GM23338 (cell line): ENCODE data around the gene TPO. TPM values are rescaled to one million over a fixed set of nuclear protein-coding genes. Genes with fewer than 3 reads are reported as not detected.

Source experiments
- ATAC-seq: fragments of 200-7000 bp; cut with Tn5 transposase; 3 replicates; pipeline ENCODE4 v1.9.1; 2020
- DNase-seq: peaks from one replicate; pipeline ENCODE4 v3.0.0-alpha.2; 2015; ENCODE audit warnings: low spot score
- H2AFZ ChIP-seq: fragments of 200-600 bp; sonication (generic); 2 replicates; pipeline ENCODE4 v1.8.0; 2016; ENCODE audit warnings: antibody characterized with exemption, mild to moderate bottlenecking, moderate library complexity
- H3F3A ChIP-seq: fragments of 200-600 bp; sonication (generic); replicated peaks from 2 replicates; pipeline ENCODE4 v1.8.0; 2017; ENCODE audit warnings: antibody characterized with exemption, mixed run types, low read depth
- H3K27ac ChIP-seq: fragments of 200-600 bp; sonication (generic); 2 replicates; pipeline ENCODE4 v1.6.1; 2016; ENCODE audit warnings: low read depth
- H3K27me3 ChIP-seq: fragments of 200-600 bp; sonication (generic); 2 replicates; pipeline ENCODE4 v1.8.0; 2016; ENCODE audit warnings: mild to moderate bottlenecking, mixed run types, moderate library complexity; ENCODE audit not compliant: insufficient read depth
- H3K36me3 ChIP-seq: fragments of 200-600 bp; sonication (generic); 2 replicates; pipeline ENCODE4 v1.8.0; 2016; ENCODE audit warnings: mild to moderate bottlenecking; ENCODE audit not compliant: insufficient read depth
- H3K4me1 ChIP-seq: fragments of 200-600 bp; sonication (generic); 2 replicates; pipeline ENCODE4 v1.8.0; 2016; ENCODE audit warnings: mild to moderate bottlenecking, moderate library complexity; ENCODE audit not compliant: insufficient read depth
- H3K4me2 ChIP-seq: fragments of 200-600 bp; sonication (generic); 2 replicates; pipeline ENCODE4 v1.7.1; 2017; ENCODE audit warnings: mixed run types
- H3K4me3 ChIP-seq: fragments of 200-600 bp; sonication (generic); 2 replicates; pipeline ENCODE4 v1.6.1; 2016; ENCODE audit warnings: mixed run types
- H3K79me2 ChIP-seq: fragments of 200-600 bp; sonication (generic); replicated peaks from 2 replicates; pipeline ENCODE4 v1.8.0; 2017; ENCODE audit warnings: mild to moderate bottlenecking; ENCODE audit not compliant: insufficient read depth
- H3K9me2 ChIP-seq: fragments of 200-600 bp; sonication (generic); 2 replicates; pipeline ENCODE4 v1.8.0; 2017; ENCODE audit not compliant: insufficient read depth
- H4K20me1 ChIP-seq: fragments of 200-600 bp; sonication (generic); replicated peaks from 2 replicates; pipeline ENCODE4 v1.8.0; 2017; ENCODE audit warnings: mild to moderate bottlenecking; ENCODE audit not compliant: insufficient read depth
- H3K27ac Mint-ChIP-seq: 2 replicates; pipeline ENCODE4 v1.8.0; 2020; ENCODE audit warnings: inconsistent platforms, mild to moderate bottlenecking, moderate library complexity, mixed read lengths
- H3K27me3 Mint-ChIP-seq: 3 replicates; pipeline ENCODE4 v1.8.0; 2022; ENCODE audit warnings: low read depth, mild to moderate bottlenecking, moderate library complexity, mixed read lengths, inconsistent platforms; ENCODE audit not compliant: insufficient read depth, poor library complexity
- H3K36me3 Mint-ChIP-seq: 3 replicates; pipeline ENCODE4 v1.8.0; 2021; ENCODE audit warnings: low read depth, mild to moderate bottlenecking, inconsistent platforms, moderate library complexity, mixed read lengths
- H3K4me1 Mint-ChIP-seq: 3 replicates; pipeline ENCODE4 v1.8.0; 2020; ENCODE audit warnings: mild to moderate bottlenecking, inconsistent platforms, mixed read lengths
- H3K4me3 Mint-ChIP-seq: 3 replicates; pipeline ENCODE4 v1.8.0; 2021; ENCODE audit warnings: moderate library complexity, mild to moderate bottlenecking, inconsistent platforms, mixed read lengths
- H3K9me3 Mint-ChIP-seq: 3 replicates; pipeline ENCODE4 v1.8.0; 2020; ENCODE audit warnings: moderate library complexity, mild to moderate bottlenecking, inconsistent platforms, mixed read lengths
- CREB1 ChIP-seq: fragments of 250-450 bp; sonication (Bioruptor Pico); IDR thresholded peaks from 2 replicates; pipeline ENCODE4 v1.5.0; 2020; ENCODE audit warnings: low read depth, mild to moderate bottlenecking, moderate library complexity
- ETS1 ChIP-seq: IDR thresholded peaks from 2 replicates; pipeline ENCODE4 v1.6.1; 2016; ENCODE audit warnings: antibody characterized with exemption
- EZH2 ChIP-seq: fragments of 200-600 bp; sonication (generic); IDR thresholded peaks from one replicate; pipeline ENCODE4 v1.8.0; 2017; ENCODE audit warnings: antibody characterized with exemption, mild to moderate bottlenecking, low read depth; ENCODE audit not compliant: unreplicated experiment
- EZH2phosphoT487 ChIP-seq: fragments of 200-600 bp; sonication (generic); IDR thresholded peaks from one replicate; pipeline ENCODE4 v1.8.1; 2018; ENCODE audit warnings: antibody characterized with exemption; ENCODE audit not compliant: unreplicated experiment
- JUNB ChIP-seq: IDR thresholded peaks from one replicate; pipeline ENCODE4 v1.6.1; 2016; ENCODE audit warnings: antibody characterized with exemption; ENCODE audit not compliant: unreplicated experiment
- NANOG ChIP-seq: IDR thresholded peaks from 2 replicates; pipeline ENCODE4 v1.6.1; 2016; ENCODE audit warnings: antibody characterized with exemption, borderline replicate concordance
- POLR2AphosphoS5 ChIP-seq: IDR thresholded peaks from 2 replicates; pipeline ENCODE4 v1.6.1; 2016; ENCODE audit warnings: antibody characterized with exemption, low read depth
- REST ChIP-seq: IDR thresholded peaks from one replicate; pipeline ENCODE4 v1.6.1; 2018; ENCODE audit warnings: antibody characterized with exemption; ENCODE audit not compliant: unreplicated experiment
- STAT1 ChIP-seq: IDR thresholded peaks from one replicate; pipeline ENCODE4 v1.6.1; 2016; ENCODE audit warnings: antibody characterized with exemption; ENCODE audit not compliant: unreplicated experiment
- ZNF114 ChIP-seq: fragments of 250-450 bp; sonication (Bioruptor Pico); IDR thresholded peaks from 2 replicates; pipeline ENCODE4 v1.5.0; 2020; ENCODE audit warnings: mild to moderate bottlenecking, moderate library complexity
- ZNF331 ChIP-seq: fragments of 250-450 bp; sonication (Bioruptor Pico); IDR thresholded peaks from 2 replicates; pipeline ENCODE4 v1.5.0; 2020; ENCODE audit warnings: low read depth, mild to moderate bottlenecking, moderate library complexity
- polyA plus RNA-seq: library from polyadenylated mRNA; unstranded; fragments of >200 nt; fragmentation: Nextera tagmentation; extraction: Ambion mirVana; gene quantifications from 2 replicates; pipeline ENCODE4 v1.2.1, GENCODE V29; 2016
- total RNA-seq: library from RNA; depleted of rRNA; stranded (reverse); fragments of >200 nt; shearing (Covaris generic); gene quantifications from 2 replicates; pipeline ENCODE4 v1.2.3, GENCODE V29; 2014
- TF ChIP-seq, protein P1 (sequence below), 2 experiments: fragments of 200-600 bp in 1 of 2; sonication (generic) in 1 of 2; conservative IDR thresholded peaks; 2 replicates each; pipeline versions ENCODE4 v1.5.1 to v1.6.1; 2016 to 2017; ENCODE audit warnings: antibody characterized with exemption in 2 of 2, low read depth in 2 of 2, mild to moderate bottlenecking in 2 of 2, moderate library complexity in 1 of 2
- TF ChIP-seq, protein P2 (sequence below): fragments of 250-450 bp; sonication (Bioruptor Pico); IDR thresholded peaks from 2 replicates; pipeline ENCODE4 v1.5.0; 2020; ENCODE audit warnings: mild to moderate bottlenecking, moderate library complexity

The TPO gene
- total and polyA plus RNA-seq, 2 experiments from 2014 or later, result 0.74 TPM; not detected in 1

GRCh38 chr2:1488181-1488671 is 75.0 kb downstream of the TPO start:
- H3F3A ChIP-seq, result no peaks in the 10 kb centered on the region
- H3K4me3 Mint-ChIP-seq, result no peak overlapping the region
- H3K27ac ChIP-seq, result no peak overlapping the region
- no peak for DNase-seq
- no peaks in the 10 kb centered on the region for H3K27me3 Mint-ChIP-seq
- no peak overlapping the region for H2AFZ ChIP-seq
- no peaks in the 10 kb centered on the region for H3K36me3 ChIP-seq
- peak; percentile 69 for ATAC-seq
- H3K79me2 ChIP-seq, result no peaks in the 10 kb centered on the region
- no peaks in the 10 kb centered on the region for H3K36me3 Mint-ChIP-seq
- no peak overlapping the region for H3K4me2 ChIP-seq
- H3K4me3 ChIP-seq, result no peak overlapping the region
- H3K9me3 Mint-ChIP-seq, result no peaks in the 10 kb centered on the region; the same call in 2 of the 3 replicates
- H3K4me1 ChIP-seq, result no peaks in the 10 kb centered on the region
- TF ChIP-seq NANOG, result no peak
- no peak for TF ChIP-seq ETS1
- no peak for TF ChIP-seq ZNF331 (CRISPR knock-in tag)
- no peak for TF ChIP-seq POLR2AphosphoS5
- TF ChIP-seq, protein P1, sequence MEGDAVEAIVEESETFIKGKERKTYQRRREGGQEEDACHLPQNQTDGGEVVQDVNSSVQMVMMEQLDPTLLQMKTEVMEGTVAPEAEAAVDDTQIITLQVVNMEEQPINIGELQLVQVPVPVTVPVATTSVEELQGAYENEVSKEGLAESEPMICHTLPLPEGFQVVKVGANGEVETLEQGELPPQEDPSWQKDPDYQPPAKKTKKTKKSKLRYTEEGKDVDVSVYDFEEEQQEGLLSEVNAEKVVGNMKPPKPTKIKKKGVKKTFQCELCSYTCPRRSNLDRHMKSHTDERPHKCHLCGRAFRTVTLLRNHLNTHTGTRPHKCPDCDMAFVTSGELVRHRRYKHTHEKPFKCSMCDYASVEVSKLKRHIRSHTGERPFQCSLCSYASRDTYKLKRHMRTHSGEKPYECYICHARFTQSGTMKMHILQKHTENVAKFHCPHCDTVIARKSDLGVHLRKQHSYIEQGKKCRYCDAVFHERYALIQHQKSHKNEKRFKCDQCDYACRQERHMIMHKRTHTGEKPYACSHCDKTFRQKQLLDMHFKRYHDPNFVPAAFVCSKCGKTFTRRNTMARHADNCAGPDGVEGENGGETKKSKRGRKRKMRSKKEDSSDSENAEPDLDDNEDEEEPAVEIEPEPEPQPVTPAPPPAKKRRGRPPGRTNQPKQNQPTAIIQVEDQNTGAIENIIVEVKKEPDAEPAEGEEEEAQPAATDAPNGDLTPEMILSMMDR (conservative IDR thresholded peaks at IDR 0.05; ENCODE audit: low read depth in 2 of 2), result no peak
- TF ChIP-seq REST, result no peak
- TF ChIP-seq EZH2phosphoT487, result no peak
- TF ChIP-seq EZH2, result no peak
- no peak for TF ChIP-seq ZNF114 (CRISPR knock-in tag)
- TF ChIP-seq, protein P2, sequence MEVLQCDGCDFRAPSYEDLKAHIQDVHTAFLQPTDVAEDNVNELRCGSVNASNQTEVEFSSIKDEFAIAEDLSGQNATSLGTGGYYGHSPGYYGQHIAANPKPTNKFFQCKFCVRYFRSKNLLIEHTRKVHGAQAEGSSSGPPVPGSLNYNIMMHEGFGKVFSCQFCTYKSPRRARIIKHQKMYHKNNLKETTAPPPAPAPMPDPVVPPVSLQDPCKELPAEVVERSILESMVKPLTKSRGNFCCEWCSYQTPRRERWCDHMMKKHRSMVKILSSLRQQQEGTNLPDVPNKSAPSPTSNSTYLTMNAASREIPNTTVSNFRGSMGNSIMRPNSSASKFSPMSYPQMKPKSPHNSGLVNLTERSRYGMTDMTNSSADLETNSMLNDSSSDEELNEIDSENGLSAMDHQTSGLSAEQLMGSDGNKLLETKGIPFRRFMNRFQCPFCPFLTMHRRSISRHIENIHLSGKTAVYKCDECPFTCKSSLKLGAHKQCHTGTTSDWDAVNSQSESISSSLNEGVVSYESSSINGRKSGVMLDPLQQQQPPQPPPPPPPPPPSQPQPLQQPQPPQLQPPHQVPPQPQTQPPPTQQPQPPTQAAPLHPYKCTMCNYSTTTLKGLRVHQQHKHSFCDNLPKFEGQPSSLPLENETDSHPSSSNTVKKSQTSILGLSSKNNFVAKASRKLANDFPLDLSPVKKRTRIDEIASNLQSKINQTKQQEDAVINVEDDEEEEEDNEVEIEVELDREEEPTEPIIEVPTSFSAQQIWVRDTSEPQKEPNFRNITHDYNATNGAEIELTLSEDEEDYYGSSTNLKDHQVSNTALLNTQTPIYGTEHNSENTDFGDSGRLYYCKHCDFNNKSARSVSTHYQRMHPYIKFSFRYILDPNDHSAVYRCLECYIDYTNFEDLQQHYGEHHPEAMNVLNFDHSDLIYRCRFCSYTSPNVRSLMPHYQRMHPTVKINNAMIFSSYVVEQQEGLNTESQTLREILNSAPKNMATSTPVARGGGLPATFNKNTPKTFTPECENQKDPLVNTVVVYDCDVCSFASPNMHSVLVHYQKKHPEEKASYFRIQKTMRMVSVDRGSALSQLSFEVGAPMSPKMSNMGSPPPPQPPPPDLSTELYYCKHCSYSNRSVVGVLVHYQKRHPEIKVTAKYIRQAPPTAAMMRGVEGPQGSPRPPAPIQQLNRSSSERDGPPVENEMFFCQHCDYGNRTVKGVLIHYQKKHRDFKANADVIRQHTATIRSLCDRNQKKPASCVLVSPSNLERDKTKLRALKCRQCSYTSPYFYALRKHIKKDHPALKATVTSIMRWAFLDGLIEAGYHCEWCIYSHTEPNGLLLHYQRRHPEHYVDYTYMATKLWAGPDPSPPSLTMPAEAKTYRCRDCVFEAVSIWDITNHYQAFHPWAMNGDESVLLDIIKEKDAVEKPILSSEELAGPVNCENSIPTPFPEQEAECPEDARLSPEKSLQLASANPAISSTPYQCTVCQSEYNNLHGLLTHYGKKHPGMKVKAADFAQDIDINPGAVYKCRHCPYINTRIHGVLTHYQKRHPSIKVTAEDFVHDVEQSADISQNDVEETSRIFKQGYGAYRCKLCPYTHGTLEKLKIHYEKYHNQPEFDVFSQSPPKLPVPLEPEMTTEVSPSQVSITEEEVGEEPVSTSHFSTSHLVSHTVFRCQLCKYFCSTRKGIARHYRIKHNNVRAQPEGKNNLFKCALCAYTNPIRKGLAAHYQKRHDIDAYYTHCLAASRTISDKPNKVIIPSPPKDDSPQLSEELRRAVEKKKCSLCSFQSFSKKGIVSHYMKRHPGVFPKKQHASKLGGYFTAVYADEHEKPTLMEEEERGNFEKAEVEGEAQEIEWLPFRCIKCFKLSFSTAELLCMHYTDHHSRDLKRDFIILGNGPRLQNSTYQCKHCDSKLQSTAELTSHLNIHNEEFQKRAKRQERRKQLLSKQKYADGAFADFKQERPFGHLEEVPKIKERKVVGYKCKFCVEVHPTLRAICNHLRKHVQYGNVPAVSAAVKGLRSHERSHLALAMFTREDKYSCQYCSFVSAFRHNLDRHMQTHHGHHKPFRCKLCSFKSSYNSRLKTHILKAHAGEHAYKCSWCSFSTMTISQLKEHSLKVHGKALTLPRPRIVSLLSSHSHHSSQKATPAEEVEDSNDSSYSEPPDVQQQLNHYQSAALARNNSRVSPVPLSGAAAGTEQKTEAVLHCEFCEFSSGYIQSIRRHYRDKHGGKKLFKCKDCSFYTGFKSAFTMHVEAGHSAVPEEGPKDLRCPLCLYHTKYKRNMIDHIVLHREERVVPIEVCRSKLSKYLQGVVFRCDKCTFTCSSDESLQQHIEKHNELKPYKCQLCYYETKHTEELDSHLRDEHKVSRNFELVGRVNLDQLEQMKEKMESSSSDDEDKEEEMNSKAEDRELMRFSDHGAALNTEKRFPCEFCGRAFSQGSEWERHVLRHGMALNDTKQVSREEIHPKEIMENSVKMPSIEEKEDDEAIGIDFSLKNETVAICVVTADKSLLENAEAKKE (CRISPR knock-in tag), result no peak
- TF ChIP-seq JUNB, result no peak
- TF ChIP-seq STAT1, result no peak
- TF ChIP-seq CREB1 (CRISPR knock-in tag), result no peak
- H3K27ac Mint-ChIP-seq, result no peak overlapping the region
- no peaks in the 10 kb centered on the region for H3K4me1 Mint-ChIP-seq
- no peaks in the 10 kb centered on the region for H3K27me3 ChIP-seq
- no peaks in the 10 kb centered on the region for H3K9me2 ChIP-seq
- no peaks in the 10 kb centered on the region for H4K20me1 ChIP-seq
